ENCODE results near the gene TAL2. TPM values are rescaled to one million over a fixed set of nuclear protein-coding genes. Genes with fewer than 3 reads are reported as not detected.

The TAL2 gene
- total and polyA plus RNA-seq, 4 donors, result 1.2 to 2.5 (median 1.6) TPM

GRCh38 chr9:105646879-105647594, 15.2 kb upstream of the TAL2 start:
- Histone ChIP-seq H3K27ac (ENCODE audit: low read depth, low read length) (no peak overlapping the region), H3K9me3 (ENCODE audit: control insufficient read depth, insufficient read depth, low read length) (no peaks in the 10 kb centered on the region), H3K36me3 (ENCODE audit: control insufficient read depth, insufficient read depth, low read length) (no peaks in the 10 kb centered on the region), H3K27me3 (ENCODE audit: control insufficient read depth, insufficient read depth, low read length) (no peaks in the 10 kb centered on the region), H3K4me1 (ENCODE audit: control insufficient read depth, insufficient read depth, low read length) (no peaks in the 10 kb centered on the region), H3K4me3 (ENCODE audit: low read depth, low read length) (no peak overlapping the region)
- WGBS (ENCODE audit: insufficient coverage), result 79% methylated on average over 5 of the region's 7 CpGs
- peak in 1 of 6 donors; percentile 37 for DNase-seq (ENCODE audit: low read depth in 4 of 6, low spot score in 6 of 6)

GRCh38 chr9:105647595-105648349, 14.5 kb upstream of the TAL2 start:
- Histone ChIP-seq H3K4me1 (ENCODE audit: control insufficient read depth, insufficient read depth, low read length) (no peaks in the 10 kb centered on the region), H3K36me3 (ENCODE audit: control insufficient read depth, insufficient read depth, low read length) (no peaks in the 10 kb centered on the region), H3K9me3 (ENCODE audit: control insufficient read depth, insufficient read depth, low read length) (no peaks in the 10 kb centered on the region), H3K4me3 (ENCODE audit: low read depth, low read length) (no peak overlapping the region), H3K27me3 (ENCODE audit: control insufficient read depth, insufficient read depth, low read length) (no peaks in the 10 kb centered on the region), H3K27ac (ENCODE audit: low read depth, low read length) (no peak overlapping the region)
- WGBS (ENCODE audit: insufficient coverage), result 77% methylated on average over 6 of the region's 12 CpGs
- DNase-seq (ENCODE audit: low read depth in 4 of 6, low spot score in 6 of 6), result no peak

- Histone ChIP-seq H3K27ac (ENCODE audit: low read depth, low read length) (no peak overlapping the region), H3K4me3 (ENCODE audit: low read depth, low read length) (no peak overlapping the region), H3K36me3 (ENCODE audit: control insufficient read depth, insufficient read depth, low read length) (no peaks in the 10 kb centered on the region), H3K4me1 (ENCODE audit: control insufficient read depth, insufficient read depth, low read length) (peaks cover 10% of the 10 kb centered on the region), H3K9me3 (ENCODE audit: control insufficient read depth, insufficient read depth, low read length) (no peaks in the 10 kb centered on the region), H3K27me3 (ENCODE audit: control insufficient read depth, insufficient read depth, low read length) (peaks cover 6% of the 10 kb centered on the region)
- no peak for DNase-seq (ENCODE audit: low read depth in 4 of 6, low spot score in 6 of 6)
- WGBS (ENCODE audit: insufficient coverage), result 46% methylated on average over 2 of the region's 4 CpGs
Observed at GRCh38 chr9:105651806-105652205, 10.5 kb upstream of the TAL2 start.

- H3K27ac ChIP-seq (ENCODE audit: low read depth, low read length), result no peak overlapping the region
- under 1% methylated on average over 72 of the region's 75 CpGs for WGBS (ENCODE audit: insufficient coverage)
- peaks cover 13% of the 10 kb centered on the region for H3K27me3 ChIP-seq (ENCODE audit: control insufficient read depth, insufficient read depth, low read length)
- peak overlapping the region; percentile 48 for H3K4me3 ChIP-seq (ENCODE audit: low read depth, low read length)
- H3K36me3 ChIP-seq (ENCODE audit: control insufficient read depth, insufficient read depth, low read length), result no peaks in the 10 kb centered on the region
- peaks cover 12% of the 10 kb centered on the region for H3K4me1 ChIP-seq (ENCODE audit: control insufficient read depth, insufficient read depth, low read length)
- H3K9me3 ChIP-seq (ENCODE audit: control insufficient read depth, insufficient read depth, low read length), result no peaks in the 10 kb centered on the region
- peak in 3 of 6 donors; percentile 25 to 67 (median 56) for DNase-seq (ENCODE audit: low read depth in 4 of 6, low spot score in 6 of 6)
Observed at GRCh38 chr9:105656131-105656921, 5.9 kb upstream of the TAL2 start.

- WGBS (ENCODE audit: insufficient coverage), result no CpG with 5 or more reads among the region's 2 CpGs
- H3K4me3 ChIP-seq (ENCODE audit: low read depth, low read length), result no peak overlapping the region
- H3K27me3 ChIP-seq (ENCODE audit: control insufficient read depth, insufficient read depth, low read length), result peaks cover 13% of the 10 kb centered on the region
- no peak for DNase-seq (ENCODE audit: low read depth in 4 of 6, low spot score in 6 of 6)
- H3K36me3 ChIP-seq (ENCODE audit: control insufficient read depth, insufficient read depth, low read length), result no peaks in the 10 kb centered on the region
- H3K4me1 ChIP-seq (ENCODE audit: control insufficient read depth, insufficient read depth, low read length), result peaks cover 12% of the 10 kb centered on the region
- no peak overlapping the region for H3K27ac ChIP-seq (ENCODE audit: low read depth, low read length)
- H3K9me3 ChIP-seq (ENCODE audit: control insufficient read depth, insufficient read depth, low read length), result no peaks in the 10 kb centered on the region
Observed at GRCh38 chr9:105658351-105658750, 3.9 kb upstream of the TAL2 start.

GRCh38 chr9:105661011-105661410, 1.2 kb upstream of the TAL2 start:
- Histone ChIP-seq H3K9me3 (ENCODE audit: control insufficient read depth, insufficient read depth, low read length) (no peaks in the 10 kb centered on the region), H3K4me1 (ENCODE audit: control insufficient read depth, insufficient read depth, low read length) (peaks cover 9% of the 10 kb centered on the region), H3K36me3 (ENCODE audit: control insufficient read depth, insufficient read depth, low read length) (no peaks in the 10 kb centered on the region), H3K4me3 (ENCODE audit: low read depth, low read length) (no peak overlapping the region), H3K27ac (ENCODE audit: low read depth, low read length) (no peak overlapping the region), H3K27me3 (ENCODE audit: control insufficient read depth, insufficient read depth, low read length) (peaks cover 13% of the 10 kb centered on the region)
- 79% methylated on average over 4 of the region's 4 CpGs for WGBS (ENCODE audit: insufficient coverage)
- peak in 1 of 6 donors; percentile 76 for DNase-seq (ENCODE audit: low read depth in 4 of 6, low spot score in 6 of 6)

GRCh38 chr9:105663914-105664313, 1.7 kb downstream of the TAL2 start:
- no CpG with 5 or more reads among the region's 5 CpGs for WGBS (ENCODE audit: insufficient coverage)
- DNase-seq (ENCODE audit: low read depth in 4 of 6, low spot score in 6 of 6), result peak in 1 of 6 donors; percentile 51
- H3K4me1 ChIP-seq (ENCODE audit: control insufficient read depth, insufficient read depth, low read length), result no peaks in the 10 kb centered on the region
- no peaks in the 10 kb centered on the region for H3K36me3 ChIP-seq (ENCODE audit: control insufficient read depth, insufficient read depth, low read length)
- H3K9me3 ChIP-seq (ENCODE audit: control insufficient read depth, insufficient read depth, low read length), result no peaks in the 10 kb centered on the region
- no peaks in the 10 kb centered on the region for H3K27me3 ChIP-seq (ENCODE audit: control insufficient read depth, insufficient read depth, low read length)
- H3K4me3 ChIP-seq (ENCODE audit: low read depth, low read length), result no peak overlapping the region
- H3K27ac ChIP-seq (ENCODE audit: low read depth, low read length), result no peak overlapping the region

- no peak overlapping the region for H3K27ac ChIP-seq (ENCODE audit: low read depth, low read length)
- no peaks in the 10 kb centered on the region for H3K36me3 ChIP-seq (ENCODE audit: control insufficient read depth, insufficient read depth, low read length)
- WGBS (ENCODE audit: insufficient coverage), result 23% methylated on average over 3 of the region's 4 CpGs
- no peaks in the 10 kb centered on the region for H3K4me1 ChIP-seq (ENCODE audit: control insufficient read depth, insufficient read depth, low read length)
- DNase-seq (ENCODE audit: low read depth in 4 of 6, low spot score in 6 of 6), result no peak
- no peak overlapping the region for H3K4me3 ChIP-seq (ENCODE audit: low read depth, low read length)
- no peaks in the 10 kb centered on the region for H3K9me3 ChIP-seq (ENCODE audit: control insufficient read depth, insufficient read depth, low read length)
- H3K27me3 ChIP-seq (ENCODE audit: control insufficient read depth, insufficient read depth, low read length), result no peaks in the 10 kb centered on the region
Observed at GRCh38 chr9:105667867-105668266, 5.6 kb downstream of the TAL2 start.

- no peak for DNase-seq (ENCODE audit: low read depth in 4 of 6, low spot score in 6 of 6)
- no peaks in the 10 kb centered on the region for H3K4me1 ChIP-seq (ENCODE audit: control insufficient read depth, insufficient read depth, low read length)
- no peaks in the 10 kb centered on the region for H3K36me3 ChIP-seq (ENCODE audit: control insufficient read depth, insufficient read depth, low read length)
- no peaks in the 10 kb centered on the region for H3K27me3 ChIP-seq (ENCODE audit: control insufficient read depth, insufficient read depth, low read length)
- 44% methylated on average over 1 of the region's 3 CpGs for WGBS (ENCODE audit: insufficient coverage)
- H3K4me3 ChIP-seq (ENCODE audit: low read depth, low read length), result no peak overlapping the region
- H3K9me3 ChIP-seq (ENCODE audit: control insufficient read depth, insufficient read depth, low read length), result no peaks in the 10 kb centered on the region
- H3K27ac ChIP-seq (ENCODE audit: low read depth, low read length), result no peak overlapping the region
Observed at GRCh38 chr9:105670315-105670714, 8.1 kb downstream of the TAL2 start.
